AG08395 (cell line): ENCODE measurements around the gene LBHD2.
"Not testable (repeated sequence)": the region's sequence is repeated elsewhere in the genome, so short reads cannot be mapped to it uniquely, and the experiment has no call there.

ENCODE experiments used
- DNase-seq: peaks from one replicate; pipeline ENCODE4 v3.0.0; 2012; ENCODE audit warnings: mixed read lengths, low spot score

The LBHD2 gene

GRCh38 chr14:103084021-103084919 is at the start of gene LBHD2:
Gene LBHD2, plus strand, starts transcription at chr14:103084210. Its CDS starts 1,803 bp downstream, at chr14:103086013.
- no peak for DNase-seq

GRCh38 chr14:103041464-103041863 is 42.5 kb upstream of the LBHD2 start:
- DNase-seq, result no peak

GRCh38 chr14:103043257-103044015 is 40.6 kb upstream of the LBHD2 start:
- no peak for DNase-seq

GRCh38 chr14:103045371-103045869 is 38.6 kb upstream of the LBHD2 start:
- no peak for DNase-seq

- DNase-seq, result not testable (repeated sequence)
Observed at GRCh38 chr14:103047453-103047852, 36.6 kb upstream of the LBHD2 start.

- DNase-seq, result no peak
Observed at GRCh38 chr14:103050935-103051334, 33.1 kb upstream of the LBHD2 start.

- DNase-seq, result no peak
Observed at GRCh38 chr14:103052407-103052806, 31.6 kb upstream of the LBHD2 start.

GRCh38 chr14:103055695-103056094 is 28.3 kb upstream of the LBHD2 start:
- DNase-seq, result no peak

GRCh38 chr14:103056322-103057027 is 27.5 kb upstream of the LBHD2 start:
- DNase-seq, result peak; percentile 78

GRCh38 chr14:103057028-103057371 is 27.0 kb upstream of the LBHD2 start:
- DNase-seq, result no peak

- DNase-seq, result peak; percentile 97
Observed at GRCh38 chr14:103057372-103058163, 26.4 kb upstream of the LBHD2 start, which contains the start of gene CDC42BPB. Gene CDC42BPB, minus strand, starts transcription at chr14:103057549. Its CDS starts 376 bp downstream, at chr14:103057173.

- DNase-seq, result peak; percentile 20
Observed at GRCh38 chr14:103058164-103059055, 25.6 kb upstream of the LBHD2 start.

- DNase-seq, result no peak
Observed at GRCh38 chr14:103059556-103059955, 24.5 kb upstream of the LBHD2 start.

GRCh38 chr14:103061482-103061976 is 22.5 kb upstream of the LBHD2 start:
- DNase-seq, result no peak

GRCh38 chr14:103064436-103064835 is 19.6 kb upstream of the LBHD2 start:
- DNase-seq, result no peak

- no peak for DNase-seq
Observed at GRCh38 chr14:103064978-103065377, 19.0 kb upstream of the LBHD2 start.

- DNase-seq, result no peak
Observed at GRCh38 chr14:103065861-103066260, 18.1 kb upstream of the LBHD2 start.

GRCh38 chr14:103066399-103066798 is 17.6 kb upstream of the LBHD2 start:
- no peak for DNase-seq

- DNase-seq, result peak; percentile 61
Observed at GRCh38 chr14:103067231-103067954, 16.6 kb upstream of the LBHD2 start.
